Hematopoietic multipotent progenitor cell treated with erythropoietin and hydrocortisone succinate and interleukin-3 and kit ligand, for 8 days (in vitro differentiated cells): ENCODE results near the gene LMX1B.
"Not testable (repeated sequence)": the region's sequence is repeated elsewhere in the genome, so short reads cannot be mapped to it uniquely, and the experiment has no call there.

Experiments used
- DNase-seq: peaks from one replicate; pipeline ENCODE4 v3.0.0-alpha.2; 2015

Gene LMX1B

GRCh38 chr9:126635661-126636439 lies 22.1 kb downstream of the LMX1B start:
- no peak for DNase-seq

GRCh38 chr9:126636983-126637798 lies 23.5 kb downstream of the LMX1B start:
- no peak for DNase-seq

- no peak for DNase-seq
These were observed 24.9 kb downstream of the LMX1B start for GRCh38 chr9:126638571-126639132.

GRCh38 chr9:126639318-126640000 lies 25.7 kb downstream of the LMX1B start:
- no peak for DNase-seq

GRCh38 chr9:126641118-126641851 lies 27.6 kb downstream of the LMX1B start:
- no peak for DNase-seq

- no peak for DNase-seq
These were observed 28.4 kb downstream of the LMX1B start for GRCh38 chr9:126642010-126642744.

GRCh38 chr9:126642839-126643238 lies 29.1 kb downstream of the LMX1B start:
- no peak for DNase-seq

GRCh38 chr9:126643945-126644527 lies 30.3 kb downstream of the LMX1B start:
- no peak for DNase-seq

- DNase-seq: no peak
These were observed 32.4 kb downstream of the LMX1B start for GRCh38 chr9:126646162-126646561.

GRCh38 chr9:126647585-126648411 lies 34.1 kb downstream of the LMX1B start:
- no peak for DNase-seq

- DNase-seq: no peak
These were observed 35.7 kb downstream of the LMX1B start for GRCh38 chr9:126649477-126649876.

- no peak for DNase-seq
These were observed 36.9 kb downstream of the LMX1B start for GRCh38 chr9:126650404-126651341.

- DNase-seq: no peak
These were observed 38.4 kb downstream of the LMX1B start for GRCh38 chr9:126652140-126652582.

GRCh38 chr9:126654124-126654523 lies 40.4 kb downstream of the LMX1B start:
- no peak for DNase-seq

- not testable (repeated sequence) for DNase-seq
These were observed 42.5 kb downstream of the LMX1B start for GRCh38 chr9:126656214-126656613.

GRCh38 chr9:126658201-126658825 lies 44.6 kb downstream of the LMX1B start:
- no peak for DNase-seq

GRCh38 chr9:126658956-126659555 lies 45.3 kb downstream of the LMX1B start:
- DNase-seq: no peak

GRCh38 chr9:126661122-126661520 lies 47.4 kb downstream of the LMX1B start:
- DNase-seq: no peak
